GM10248 (cell line): Measurements from ENCODE around the gene ARHGAP45.

ENCODE experiments used
- CTCF ChIA-PET: fragments of 300-600 bp; sonication (Branson Sonifier 250); formaldehyde crosslinking; extraction: SDS; loops from one replicate; lab custom pipeline; 2021; ENCODE audit warnings: antibody characterized with exemption; lab: Yijun Ruan, JAX
- POLR2A ChIA-PET: fragments of 350-650 bp; sonication (Branson Sonifier 250); formaldehyde crosslinking; extraction: SDS; loops from one replicate; lab custom pipeline; 2020; ENCODE audit warnings: antibody characterized with exemption; lab: Yijun Ruan, JAX
- DNase-seq: peaks from one replicate; pipeline ENCODE4 v3.0.0; 2012; ENCODE audit errors: extremely low spot score
- TF ChIP-seq, protein P1 (sequence below): IDR thresholded peaks from 2 replicates; pipeline ENCODE4 v1.5.1; 2012; ENCODE audit warnings: mild to moderate bottlenecking, low read depth; ENCODE audit errors: extremely low read depth, missing control alignments, control extremely low read depth

ARHGAP45 gene

GRCh38 chr19:1085053-1085658, 18.2 kb downstream of the ARHGAP45 start:
- TF ChIP-seq, protein P1, sequence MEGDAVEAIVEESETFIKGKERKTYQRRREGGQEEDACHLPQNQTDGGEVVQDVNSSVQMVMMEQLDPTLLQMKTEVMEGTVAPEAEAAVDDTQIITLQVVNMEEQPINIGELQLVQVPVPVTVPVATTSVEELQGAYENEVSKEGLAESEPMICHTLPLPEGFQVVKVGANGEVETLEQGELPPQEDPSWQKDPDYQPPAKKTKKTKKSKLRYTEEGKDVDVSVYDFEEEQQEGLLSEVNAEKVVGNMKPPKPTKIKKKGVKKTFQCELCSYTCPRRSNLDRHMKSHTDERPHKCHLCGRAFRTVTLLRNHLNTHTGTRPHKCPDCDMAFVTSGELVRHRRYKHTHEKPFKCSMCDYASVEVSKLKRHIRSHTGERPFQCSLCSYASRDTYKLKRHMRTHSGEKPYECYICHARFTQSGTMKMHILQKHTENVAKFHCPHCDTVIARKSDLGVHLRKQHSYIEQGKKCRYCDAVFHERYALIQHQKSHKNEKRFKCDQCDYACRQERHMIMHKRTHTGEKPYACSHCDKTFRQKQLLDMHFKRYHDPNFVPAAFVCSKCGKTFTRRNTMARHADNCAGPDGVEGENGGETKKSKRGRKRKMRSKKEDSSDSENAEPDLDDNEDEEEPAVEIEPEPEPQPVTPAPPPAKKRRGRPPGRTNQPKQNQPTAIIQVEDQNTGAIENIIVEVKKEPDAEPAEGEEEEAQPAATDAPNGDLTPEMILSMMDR = no peak
- no peak for DNase-seq
- POLR2A ChIA-PET = no interaction called here
- CTCF ChIA-PET = interaction anchor here (0.9 to 2.4 kb wide), 4 partner anchors 9 to 21 kb away, joined by 3 to 10 read pairs (median 4); partner anchors contain the start of gene ARHGAP45

DNA sequence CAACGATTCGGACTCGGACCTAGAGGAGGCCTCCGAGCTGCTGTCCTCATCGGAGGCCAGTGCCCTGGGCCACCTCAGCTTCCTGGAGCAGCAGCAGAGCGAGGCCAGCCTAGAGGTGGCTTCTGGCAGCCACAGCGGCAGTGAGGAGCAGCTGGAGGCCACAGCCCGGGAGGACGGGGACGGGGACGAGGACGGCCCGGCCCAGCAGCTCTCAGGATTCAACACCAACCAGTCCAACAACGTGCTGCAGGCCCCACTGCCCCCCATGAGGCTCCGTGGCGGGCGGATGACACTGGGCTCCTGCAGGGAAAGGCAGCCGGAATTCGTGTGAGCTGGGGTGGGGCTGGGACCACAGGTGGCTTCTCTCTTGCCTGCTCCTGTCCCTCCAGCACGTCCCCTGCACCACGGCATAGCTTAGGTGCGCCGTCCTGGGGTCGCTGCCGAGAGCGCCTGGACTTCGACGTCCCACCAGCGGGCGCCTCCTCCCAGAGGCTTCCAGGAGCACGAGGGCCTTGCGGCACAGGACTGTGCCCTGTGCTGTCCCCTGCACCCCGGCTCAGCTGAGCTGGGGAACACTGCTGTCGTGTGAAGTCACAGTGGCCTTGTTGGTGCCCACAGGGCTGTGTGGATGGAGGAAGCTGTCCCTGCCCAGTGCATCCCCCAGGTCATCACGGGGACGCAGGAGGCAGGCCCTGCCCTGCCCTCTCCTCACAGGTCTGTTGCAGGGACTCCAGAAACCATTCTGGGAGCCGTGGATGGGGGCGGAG, 18.9 kb downstream of the ARHGAP45 start:
- ChIA-PET CTCF (interaction anchor here (0.9 to 2.4 kb wide), 4 partner anchors 8 to 21 kb away, joined by 4 to 10 read pairs (median 4); partner anchors contain the start of gene ARHGAP45), POLR2A (interaction anchor here (0.7 kb wide), 1 partner anchor 123 kb away, joined by 3 read pairs; no protein-coding TSS in a partner anchor)
- DNase-seq = no peak
- TF ChIP-seq, protein P1 = no peak

GRCh38 chr19:1086613-1087012, 19.6 kb downstream of the ARHGAP45 start:
- TF ChIP-seq, protein P1 = no peak
- ChIA-PET CTCF (interaction anchor here (1.1 to 2.0 kb wide), 4 partner anchors 8 to 158 kb away, joined by 4 to 5 read pairs (median 5); no protein-coding TSS in a partner anchor), POLR2A (interaction anchor here (0.7 kb wide), 1 partner anchor 123 kb away, joined by 3 read pairs; no protein-coding TSS in a partner anchor)
- DNase-seq = no peak

- ChIA-PET CTCF (interaction anchor here (1.1 to 2.0 kb wide), 5 partner anchors 9 to 157 kb away, joined by 3 to 5 read pairs (median 5); no protein-coding TSS in a partner anchor), POLR2A (interaction anchor here (0.7 to 1.0 kb wide), 2 partner anchors 13 to 21 kb away, joined by 4 read pairs; no protein-coding TSS in a partner anchor)
- TF ChIP-seq, protein P1 = peak; percentile 7
- no peak for DNase-seq
Measured at GRCh38 chr19:1087813-1088415, 20.9 kb downstream of the ARHGAP45 start.

GRCh38 chr19:1088416-1089010, 21.5 kb downstream of the ARHGAP45 start:
- TF ChIP-seq, protein P1 = no peak
- no peak for DNase-seq
- ChIA-PET CTCF (interaction anchor here (1.0 to 1.3 kb wide), 4 partner anchors 8 to 155 kb away, joined by 3 to 5 read pairs (median 4); no protein-coding TSS in a partner anchor), POLR2A (interaction anchor here (0.5 to 1.4 kb wide), 4 partner anchors 11 to 251 kb away, joined by 3 to 4 read pairs (median 4); no protein-coding TSS in a partner anchor)
